Common myeloid progenitor, CD34-positive (primary cell): ENCODE data around the gene DHRS4L2.
"Not testable (repeated sequence)": the region's sequence is repeated elsewhere in the genome, so short reads cannot be mapped to it uniquely, and the experiment has no call there.

Experiments
- CTCF ChIA-PET: fragments of 350-600 bp; sonication (Branson Sonifier 250); formaldehyde crosslinking; loops from one replicate; lab custom pipeline; 2021; ENCODE audit warnings: antibody characterized with exemption; lab: Charles Lee
- POLR2A ChIA-PET: fragments of 350-600 bp; sonication (Branson Sonifier 250); formaldehyde crosslinking; loops from one replicate; lab custom pipeline; 2021; ENCODE audit warnings: antibody characterized with exemption; lab: Charles Lee
- DNase-seq, 3 donors: peaks; one replicate each; pipeline versions ENCODE4 v3.0.0 to v3.0.0-alpha.2; 2013
- H3K27ac ChIP-seq, 2 experiments: 1 replicate in 1 of 2; 2 replicates in 1 of 2; pipeline ENCODE4 v1.7.0; 2013; ENCODE audit warnings: inconsistent platforms in 2 of 2, low read length in 2 of 2, mild to moderate bottlenecking in 2 of 2, low read depth in 1 of 2, moderate library complexity in 1 of 2; ENCODE audit not compliant: severe bottlenecking in 2 of 2, insufficient read depth in 1 of 2, poor library complexity in 1 of 2
- H3K27me3 ChIP-seq, 5 experiments: replicated peaks in 2 of 5; 1 replicate in 3 of 5; 2 replicates in 2 of 5; pipeline versions ENCODE4 v1.6.1 to v1.7.0; 2013; ENCODE audit warnings: low read length in 4 of 5, mild to moderate bottlenecking in 2 of 5, moderate library complexity in 2 of 5, inconsistent platforms in 1 of 5; ENCODE audit not compliant: insufficient read depth in 5 of 5, control insufficient read depth in 4 of 5
- H3K36me3 ChIP-seq, 4 experiments: 1 replicate in 2 of 4; 2 replicates in 2 of 4; pipeline versions ENCODE4 v1.6.1 to v1.7.0; 2013; ENCODE audit warnings: low read length in 3 of 4, control low read depth in 1 of 4, mild to moderate bottlenecking in 1 of 4; ENCODE audit not compliant: control insufficient read depth in 4 of 4, insufficient read depth in 4 of 4
- H3K4me1 ChIP-seq, 4 experiments: 1 replicate in 3 of 4; 2 replicates in 1 of 4; pipeline versions ENCODE4 v1.6.1 to v1.7.1; 2013; ENCODE audit warnings: low read length in 3 of 4, mild to moderate bottlenecking in 3 of 4, control low read depth in 1 of 4, inconsistent platforms in 1 of 4, moderate library complexity in 1 of 4; ENCODE audit not compliant: control insufficient read depth in 4 of 4, insufficient read depth in 4 of 4; ENCODE audit errors: control extremely low read depth in 1 of 4
- H3K4me3 ChIP-seq, 7 experiments: 1 replicate in 4 of 7; 2 replicates in 3 of 7; pipeline versions ENCODE4 v1.5.1 to v1.7.0; 2013; ENCODE audit warnings: mild to moderate bottlenecking in 7 of 7, low read length in 6 of 7, moderate library complexity in 6 of 7, inconsistent platforms in 2 of 7, low read depth in 2 of 7, control low read depth in 1 of 7; ENCODE audit not compliant: insufficient read depth in 4 of 7, control insufficient read depth in 1 of 7; ENCODE audit errors: extremely low read depth in 1 of 7
- H3K9me3 ChIP-seq, 5 experiments: 1 replicate in 4 of 5; 2 replicates in 1 of 5; pipeline versions ENCODE4 v1.6.1 to v1.7.1; 2013; ENCODE audit warnings: low read length in 4 of 5, mild to moderate bottlenecking in 2 of 5, inconsistent platforms in 1 of 5, low read depth in 1 of 5, moderate library complexity in 1 of 5; ENCODE audit not compliant: control insufficient read depth in 4 of 5, insufficient read depth in 2 of 5; ENCODE audit errors: control extremely low read depth in 1 of 5
- WGBS: methylation state at CpG from one replicate; pipeline ENCODE4 v1.1.5; 2013; ENCODE audit not compliant: insufficient coverage; 5-methylcytosine and 5-hydroxymethylcytosine counted together

The DHRS4L2 gene

GRCh38 chr14:23989734-23990445 is 1.2 kb downstream of the DHRS4L2 start:
- DNase-seq, POLR2A ChIA-PET, H3K27ac ChIP-seq, CTCF ChIA-PET, H3K27me3 ChIP-seq, H3K36me3 ChIP-seq, H3K9me3 ChIP-seq: not testable (repeated sequence)
- H3K4me1 ChIP-seq = peaks cover 0 to 24% (median 15%) of the 10 kb centered on the region in 4 experiments
- WGBS = 96% methylated on average over 13 of the region's 21 CpGs
- H3K4me3 ChIP-seq = peak overlapping the region in 2 of 7 experiments; percentile 72 to 79

GRCh38 chr14:23990961-23991360 is 2.2 kb downstream of the DHRS4L2 start:
- H3K9me3 ChIP-seq, H3K4me3 ChIP-seq, H3K27ac ChIP-seq, H3K36me3 ChIP-seq, H3K27me3 ChIP-seq, DNase-seq, POLR2A ChIA-PET: not testable (repeated sequence)
- CTCF ChIA-PET = interaction anchor here (1.3 kb wide), 1 partner anchor 67 kb away, joined by 3 read pairs; no protein-coding TSS in a partner anchor
- 80% methylated on average over 1 of the region's 1 CpG for WGBS
- H3K4me1 ChIP-seq = peaks cover 0 to 21% (median 15%) of the 10 kb centered on the region in 4 experiments

GRCh38 chr14:23993042-23993441 is 4.3 kb downstream of the DHRS4L2 start:
- peaks cover 0 to 15% (median 13%) of the 10 kb centered on the region in 4 experiments for H3K4me1 ChIP-seq
- H3K36me3 ChIP-seq, H3K27ac ChIP-seq, H3K4me3 ChIP-seq, CTCF ChIA-PET, H3K27me3 ChIP-seq, POLR2A ChIA-PET, H3K9me3 ChIP-seq, DNase-seq: not testable (repeated sequence)
- WGBS = no CpG with 5 or more reads among the region's 3 CpGs

- H3K27me3 ChIP-seq, CTCF ChIA-PET, H3K36me3 ChIP-seq, DNase-seq, H3K4me3 ChIP-seq, H3K27ac ChIP-seq, H3K9me3 ChIP-seq, H3K4me1 ChIP-seq, POLR2A ChIA-PET: not testable (repeated sequence)
These were observed 7.3 kb downstream of the DHRS4L2 start for GRCh38 chr14:23996009-23996408.

GRCh38 chr14:23996825-23997224 is 8.1 kb downstream of the DHRS4L2 start:
- H3K4me3 ChIP-seq, H3K27me3 ChIP-seq, H3K36me3 ChIP-seq, POLR2A ChIA-PET, H3K4me1 ChIP-seq, H3K9me3 ChIP-seq, CTCF ChIA-PET, DNase-seq, H3K27ac ChIP-seq: not testable (repeated sequence)
- no CpG with 5 or more reads among the region's 2 CpGs for WGBS

GRCh38 chr14:23999640-24000039 is 10.9 kb downstream of the DHRS4L2 start:
- no CpG with 5 or more reads among the region's 5 CpGs for WGBS
- H3K36me3 ChIP-seq, H3K27me3 ChIP-seq, H3K27ac ChIP-seq, H3K9me3 ChIP-seq, CTCF ChIA-PET, POLR2A ChIA-PET, DNase-seq, H3K4me3 ChIP-seq, H3K4me1 ChIP-seq: not testable (repeated sequence)

- H3K27me3 ChIP-seq, CTCF ChIA-PET, H3K27ac ChIP-seq, H3K4me3 ChIP-seq, H3K36me3 ChIP-seq, POLR2A ChIA-PET, H3K9me3 ChIP-seq, H3K4me1 ChIP-seq: not testable (repeated sequence)
- DNase-seq = peak in 1 of 3 donors; percentile 10
These were observed 12.3 kb downstream of the DHRS4L2 start for GRCh38 chr14:24001078-24001477.
